ENCODE data around the gene PDHX.
A peak's percentile ranks its signal among the peaks of the same experiment; 100 is the strongest.

PDHX gene

GRCh38 chr11:35031867-35032266 lies 115.4 kb downstream of the PDHX start:
- TF ChIP-seq CTCF (IDR thresholded peaks at IDR 0.05; ENCODE audit: poor library complexity, severe bottlenecking) = no peak
- Histone ChIP-seq H3K9me3 (ENCODE audit: severe bottlenecking) (no peaks in the 10 kb centered on the region), H3K4me1 (ENCODE audit: insufficient read depth, poor library complexity, severe bottlenecking) (peaks cover 44% of the 10 kb centered on the region)

GRCh38 chr11:35033011-35033410 lies 116.6 kb downstream of the PDHX start:
- Histone ChIP-seq H3K36me3 (ENCODE audit: low read depth) (no peaks in the 10 kb centered on the region), H3K27ac (ENCODE audit: poor library complexity, severe bottlenecking) (no peak overlapping the region), H3K4me1 (ENCODE audit: insufficient read depth, poor library complexity, severe bottlenecking) (peaks cover 48% of the 10 kb centered on the region), H3K27me3 (ENCODE audit: insufficient read depth, poor library complexity, severe bottlenecking) (no peaks in the 10 kb centered on the region), H3K9me3 (ENCODE audit: severe bottlenecking) (no peaks in the 10 kb centered on the region), H3K4me3 (ENCODE audit: severe bottlenecking) (no peak overlapping the region)
- no peak for ATAC-seq (ENCODE audit: low read depth)
- DNase-seq (ENCODE audit: low spot score) = no peak
- TF ChIP-seq CTCF (IDR thresholded peaks at IDR 0.05; ENCODE audit: poor library complexity, severe bottlenecking) = no peak

More at GRCh38 chr11:35031867-35032266, 115.4 kb downstream of the PDHX start:
- no peaks in the 10 kb centered on the region for H3K36me3 ChIP-seq (ENCODE audit: low read depth)
- ATAC-seq (ENCODE audit: low read depth) (peak; percentile 70), DNase-seq (ENCODE audit: low spot score) (peak; percentile 71)
- no peak overlapping the region for H3K4me3 ChIP-seq (ENCODE audit: severe bottlenecking)
- no peaks in the 10 kb centered on the region for H3K27me3 ChIP-seq (ENCODE audit: insufficient read depth, poor library complexity, severe bottlenecking)
- H3K27ac ChIP-seq (ENCODE audit: poor library complexity, severe bottlenecking) = peak overlapping the region; percentile 85

GRCh38 chr11:35034401-35034800 lies 118.0 kb downstream of the PDHX start:
- Histone ChIP-seq H3K4me1 (ENCODE audit: insufficient read depth, poor library complexity, severe bottlenecking) (peaks cover 60% of the 10 kb centered on the region), H3K9me3 (ENCODE audit: severe bottlenecking) (no peaks in the 10 kb centered on the region), H3K27ac (ENCODE audit: poor library complexity, severe bottlenecking) (no peak overlapping the region), H3K4me3 (ENCODE audit: severe bottlenecking) (no peak overlapping the region), H3K27me3 (ENCODE audit: insufficient read depth, poor library complexity, severe bottlenecking) (no peaks in the 10 kb centered on the region), H3K36me3 (ENCODE audit: low read depth) (no peaks in the 10 kb centered on the region)
- ATAC-seq (ENCODE audit: low read depth) (no peak), DNase-seq (ENCODE audit: low spot score) (no peak)
- TF ChIP-seq CTCF (IDR thresholded peaks at IDR 0.05; ENCODE audit: poor library complexity, severe bottlenecking) = no peak

- no peak for TF ChIP-seq CTCF (IDR thresholded peaks at IDR 0.05; ENCODE audit: poor library complexity, severe bottlenecking)
- H3K4me3 ChIP-seq (ENCODE audit: severe bottlenecking) = no peak overlapping the region
- H3K36me3 ChIP-seq (ENCODE audit: low read depth) = no peaks in the 10 kb centered on the region
- DNase-seq (ENCODE audit: low spot score) = no peak
- H3K4me1 ChIP-seq (ENCODE audit: insufficient read depth, poor library complexity, severe bottlenecking) = peaks cover 55% of the 10 kb centered on the region
- no peaks in the 10 kb centered on the region for H3K9me3 ChIP-seq (ENCODE audit: severe bottlenecking)
- H3K27ac ChIP-seq (ENCODE audit: poor library complexity, severe bottlenecking) = peak overlapping the region; percentile 91
- no peaks in the 10 kb centered on the region for H3K27me3 ChIP-seq (ENCODE audit: insufficient read depth, poor library complexity, severe bottlenecking)
- ATAC-seq (ENCODE audit: low read depth) = peak; percentile 51
Observed at GRCh38 chr11:35035894-35036408, 119.5 kb downstream of the PDHX start.

- no peak for TF ChIP-seq CTCF (IDR thresholded peaks at IDR 0.05; ENCODE audit: poor library complexity, severe bottlenecking)
- Histone ChIP-seq H3K36me3 (ENCODE audit: low read depth) (no peaks in the 10 kb centered on the region), H3K27me3 (ENCODE audit: insufficient read depth, poor library complexity, severe bottlenecking) (no peaks in the 10 kb centered on the region), H3K9me3 (ENCODE audit: severe bottlenecking) (no peaks in the 10 kb centered on the region), H3K4me1 (ENCODE audit: insufficient read depth, poor library complexity, severe bottlenecking) (peaks cover 54% of the 10 kb centered on the region), H3K4me3 (ENCODE audit: severe bottlenecking) (no peak overlapping the region), H3K27ac (ENCODE audit: poor library complexity, severe bottlenecking) (peak overlapping the region; percentile 91)
- no peak for DNase-seq (ENCODE audit: low spot score)
- ATAC-seq (ENCODE audit: low read depth) = no peak
Observed at GRCh38 chr11:35036639-35037038, 120.2 kb downstream of the PDHX start.

Measured in RWPE2 (cell line).